B cell (primary cell): ENCODE results near the gene PTRH2. TPM values are rescaled to one million over a fixed set of nuclear protein-coding genes. Genes with fewer than 3 reads are reported as not detected.

Source experiments
- ATAC-seq: fragments of 200-7000 bp; cut with Tn5 transposase; one replicate; pipeline ENCODE4 v1.10.0; 2021; ENCODE audit warnings: low read depth, mild to moderate bottlenecking, moderate number of reproducible peaks, moderate library complexity
- CTCF ChIA-PET: fragments of 350-600 bp; sonication (Branson Sonifier 250); formaldehyde crosslinking; loops from one replicate; lab custom pipeline; 2021; ENCODE audit warnings: antibody characterized with exemption, inconsistent platforms; lab: Charles Lee
- POLR2A ChIA-PET: fragments of 350-600 bp; sonication (Branson Sonifier 250); formaldehyde crosslinking; loops from one replicate; lab custom pipeline; 2021; ENCODE audit warnings: antibody characterized with exemption; lab: Charles Lee
- DNase-seq: peaks from one replicate; pipeline ENCODE4 v3.0.0; 2013
- H2AFZ ChIP-seq: 2 replicates; pipeline ENCODE4 v1.6.1; 2012; ENCODE audit warnings: mild to moderate bottlenecking, low read depth, low read length; ENCODE audit not compliant: insufficient read depth, poor library complexity, severe bottlenecking
- H3K27ac ChIP-seq, 2 donors: 1 replicate in 1 of 2; 2 replicates in 1 of 2; pipeline ENCODE4 v1.5.1; 2012 to 2013; ENCODE audit warnings: low read length in 2 of 2, mild to moderate bottlenecking in 2 of 2, moderate library complexity in 1 of 2
- H3K27me3 ChIP-seq, 4 experiments: fragments of 200-600 bp in 1 of 4; sonication (generic) in 1 of 4; replicated peaks in 1 of 4; 1 replicate in 2 of 4; 2 replicates in 2 of 4; pipeline versions ENCODE4 v1.6.1 to v1.7.0; 2013 to 2016; ENCODE audit warnings: low read length in 3 of 4, mild to moderate bottlenecking in 2 of 4, mixed read lengths in 1 of 4, moderate library complexity in 1 of 4; ENCODE audit not compliant: insufficient read depth in 4 of 4, control insufficient read depth in 3 of 4; ENCODE audit errors: control extremely low read depth in 1 of 4
- H3K36me3 ChIP-seq, 2 experiments: replicated peaks in 1 of 2; 1 replicate in 1 of 2; 2 replicates in 1 of 2; pipeline versions ENCODE4 v1.6.1 to v1.7.1; 2013; ENCODE audit warnings: low read length in 1 of 2; ENCODE audit not compliant: insufficient read depth in 2 of 2, control insufficient read depth in 1 of 2; ENCODE audit errors: control extremely low read depth in 1 of 2, extremely low read depth in 1 of 2
- H3K4me1 ChIP-seq, 2 donors: fragments of 200-600 bp in 1 of 2; sonication (generic) in 1 of 2; 1 replicate in 1 of 2; 2 replicates in 1 of 2; pipeline versions ENCODE4 v1.5.1 to v1.6.1; 2013 to 2017; ENCODE audit warnings: low read length in 2 of 2; ENCODE audit not compliant: control insufficient read depth in 2 of 2, insufficient read depth in 2 of 2
- H3K4me2 ChIP-seq: replicated peaks from 2 replicates; pipeline ENCODE3; 2012; ENCODE audit warnings: mild to moderate bottlenecking, low read depth, low read length; ENCODE audit not compliant: poor library complexity, severe bottlenecking
- H3K4me3 ChIP-seq, 5 experiments: fragments of 200-600 bp in 1 of 5; sonication (generic) in 1 of 5; 1 replicate in 3 of 5; 2 replicates in 2 of 5; pipeline versions ENCODE4 v1.5.1 to v1.7.0; 2011 to 2016; ENCODE audit warnings: low read length in 4 of 5, mild to moderate bottlenecking in 4 of 5, low read depth in 2 of 5, control low read depth in 1 of 5, moderate library complexity in 1 of 5; ENCODE audit not compliant: insufficient read depth in 1 of 5; ENCODE audit errors: control extremely low read depth in 1 of 5, extremely low read depth in 1 of 5
- H3K79me2 ChIP-seq: fragments of 200-600 bp; sonication (generic); one replicate; pipeline ENCODE4 v1.6.0; 2016; ENCODE audit warnings: low read length; ENCODE audit not compliant: control insufficient read depth, insufficient read depth
- H3K9ac ChIP-seq: fragments of 200-600 bp; sonication (generic); 2 replicates; pipeline ENCODE4 v1.6.1; 2017; ENCODE audit warnings: mild to moderate bottlenecking, low read length, moderate library complexity
- H3K9me3 ChIP-seq, 3 donors: one replicate each; pipeline versions ENCODE4 v1.6.1 to v1.7.1; 2013; ENCODE audit warnings: low read length in 2 of 3; ENCODE audit not compliant: control insufficient read depth in 2 of 3, insufficient read depth in 1 of 3; ENCODE audit errors: control extremely low read depth in 1 of 3
- H4K20me1 ChIP-seq: 2 replicates; pipeline ENCODE4 v1.6.0; 2012; ENCODE audit warnings: mild to moderate bottlenecking, low read length; ENCODE audit not compliant: insufficient read depth, control insufficient read depth, poor library complexity, severe bottlenecking
- H3K27ac Mint-ChIP-seq: one replicate; pipeline ENCODE4 v1.8.0; 2021; ENCODE audit warnings: mixed read lengths
- H3K27me3 Mint-ChIP-seq: one replicate; pipeline ENCODE4 v1.8.0; 2021; ENCODE audit warnings: mixed read lengths
- H3K4me1 Mint-ChIP-seq: one replicate; pipeline ENCODE4 v1.8.0; 2021; ENCODE audit warnings: mixed read lengths
- H3K4me3 Mint-ChIP-seq: one replicate; pipeline ENCODE4 v1.8.0; 2021; ENCODE audit warnings: mixed read lengths
- H3K9me3 Mint-ChIP-seq: one replicate; pipeline ENCODE4 v1.8.0; 2022; ENCODE audit warnings: mixed read lengths; ENCODE audit not compliant: insufficient read depth
- EZH2 ChIP-seq: IDR thresholded peaks from 2 replicates; pipeline ENCODE4 v1.6.1; 2012; ENCODE audit warnings: borderline replicate concordance, low read depth, mild to moderate bottlenecking, moderate library complexity, low read length; ENCODE audit not compliant: insufficient read depth, poor library complexity, severe bottlenecking
- whole genome bisulfite sequencing: methylation state at CpG from one replicate; pipeline ENCODE4 v1.1.5; 2013; ENCODE audit warnings: missing lambda C conversion rate; ENCODE audit not compliant: insufficient coverage; 5-methylcytosine and 5-hydroxymethylcytosine counted together
- intact Hi-C: fragments of 100-400 bp; cut with micrococcal nuclease; formaldehyde crosslinking; loops from one replicate; pipeline ENCODE4 v1.10.0; 2022
- polyA plus RNA-seq: library from polyadenylated mRNA; depleted of rRNA; stranded (reverse); fragments of >200 nt; gene quantifications from 2 replicates; pipeline ENCODE4 v1.2.3, GENCODE V29; 2012
- total RNA-seq, 2 donors: library from RNA; stranded (reverse); fragments of 120-200 nt in 1 of 2; gene quantifications; 1 replicate in 1 of 2; 2 replicates in 1 of 2; pipeline versions ENCODE4 v1.2.3 to v1.2.4, GENCODE V29; 2013 to 2022
- TF ChIP-seq, protein P1 (sequence below): fragments of 200-600 bp; IDR thresholded peaks from one replicate; pipeline ENCODE4 v1.8.0; 2022; ENCODE audit warnings: antibody characterized with exemption, mild to moderate bottlenecking

PTRH2 gene
- total and polyA plus RNA-seq, 2 donors (not counting 1 experiment from before 2014, with no cell fraction given), result 7.1 to 22.7 TPM

DNA sequence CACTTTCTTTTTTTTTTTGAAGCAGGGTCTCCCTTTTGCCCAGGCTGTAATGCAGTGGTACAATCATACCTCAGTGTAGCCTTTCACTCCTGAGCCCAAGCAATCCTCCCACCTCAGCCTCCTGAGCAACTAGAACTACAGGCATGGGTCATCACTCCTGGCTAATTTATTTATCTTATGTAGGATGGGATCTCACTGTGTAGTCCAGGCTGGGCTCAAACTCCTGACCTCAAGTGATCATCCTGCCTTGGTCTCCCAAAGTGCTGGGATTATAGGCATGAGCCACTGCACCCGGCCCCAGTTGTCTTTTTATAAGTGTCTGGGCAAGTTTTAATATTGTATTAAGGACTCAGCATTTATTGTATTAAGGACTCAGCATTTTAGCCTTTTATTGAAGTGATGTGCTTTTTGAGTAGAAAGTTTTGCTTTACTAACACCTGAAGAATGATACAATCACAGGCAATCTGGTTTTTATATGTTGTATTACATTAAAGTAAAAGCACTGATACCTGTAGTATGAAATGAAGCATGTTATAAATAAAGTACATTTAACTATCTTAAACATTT is 23.1 kb upstream of the PTRH2 start:
- Mint-ChIP-seq H3K4me1 (no peaks in the 10 kb centered on the region), H3K27ac (no peak overlapping the region), H3K27me3 (no peaks in the 10 kb centered on the region), H3K9me3 (no peaks in the 10 kb centered on the region), H3K4me3 (no peak overlapping the region)
- peaks cover 15% of the 10 kb centered on the region for H3K79me2 ChIP-seq
- H3K4me1 ChIP-seq, result no peaks in the 10 kb centered on the region
- H3K9ac ChIP-seq, result no peak overlapping the region
- peaks cover 1 to 9% of the 10 kb centered on the region in 2 experiments for H3K36me3 ChIP-seq
- H3K27ac ChIP-seq, result no peak overlapping the region
- H4K20me1 ChIP-seq, result peaks cover 5% of the 10 kb centered on the region
- ChIA-PET POLR2A (no interaction called here), CTCF (interaction anchor here (0.7 kb wide), 1 partner anchor 792 kb away, joined by 3 read pairs; no protein-coding TSS in a partner anchor)
- intact Hi-C loops, result no loop called here
- H3K4me3 ChIP-seq, result peak overlapping the region in 1 of 5 experiments; percentile 74
- ATAC-seq (no peak), DNase-seq (no peak)
- no peak for TF ChIP-seq EZH2
- TF ChIP-seq, protein P1, sequence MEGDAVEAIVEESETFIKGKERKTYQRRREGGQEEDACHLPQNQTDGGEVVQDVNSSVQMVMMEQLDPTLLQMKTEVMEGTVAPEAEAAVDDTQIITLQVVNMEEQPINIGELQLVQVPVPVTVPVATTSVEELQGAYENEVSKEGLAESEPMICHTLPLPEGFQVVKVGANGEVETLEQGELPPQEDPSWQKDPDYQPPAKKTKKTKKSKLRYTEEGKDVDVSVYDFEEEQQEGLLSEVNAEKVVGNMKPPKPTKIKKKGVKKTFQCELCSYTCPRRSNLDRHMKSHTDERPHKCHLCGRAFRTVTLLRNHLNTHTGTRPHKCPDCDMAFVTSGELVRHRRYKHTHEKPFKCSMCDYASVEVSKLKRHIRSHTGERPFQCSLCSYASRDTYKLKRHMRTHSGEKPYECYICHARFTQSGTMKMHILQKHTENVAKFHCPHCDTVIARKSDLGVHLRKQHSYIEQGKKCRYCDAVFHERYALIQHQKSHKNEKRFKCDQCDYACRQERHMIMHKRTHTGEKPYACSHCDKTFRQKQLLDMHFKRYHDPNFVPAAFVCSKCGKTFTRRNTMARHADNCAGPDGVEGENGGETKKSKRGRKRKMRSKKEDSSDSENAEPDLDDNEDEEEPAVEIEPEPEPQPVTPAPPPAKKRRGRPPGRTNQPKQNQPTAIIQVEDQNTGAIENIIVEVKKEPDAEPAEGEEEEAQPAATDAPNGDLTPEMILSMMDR, result no peak
- WGBS, result no CpG with 5 or more reads among the region's 1 CpG
- H3K4me2 ChIP-seq, result no peak overlapping the region
- H3K9me3 ChIP-seq, result no peaks in the 10 kb centered on the region
- no peak overlapping the region for H2AFZ ChIP-seq
- no peaks in the 10 kb centered on the region for H3K27me3 ChIP-seq

DNA sequence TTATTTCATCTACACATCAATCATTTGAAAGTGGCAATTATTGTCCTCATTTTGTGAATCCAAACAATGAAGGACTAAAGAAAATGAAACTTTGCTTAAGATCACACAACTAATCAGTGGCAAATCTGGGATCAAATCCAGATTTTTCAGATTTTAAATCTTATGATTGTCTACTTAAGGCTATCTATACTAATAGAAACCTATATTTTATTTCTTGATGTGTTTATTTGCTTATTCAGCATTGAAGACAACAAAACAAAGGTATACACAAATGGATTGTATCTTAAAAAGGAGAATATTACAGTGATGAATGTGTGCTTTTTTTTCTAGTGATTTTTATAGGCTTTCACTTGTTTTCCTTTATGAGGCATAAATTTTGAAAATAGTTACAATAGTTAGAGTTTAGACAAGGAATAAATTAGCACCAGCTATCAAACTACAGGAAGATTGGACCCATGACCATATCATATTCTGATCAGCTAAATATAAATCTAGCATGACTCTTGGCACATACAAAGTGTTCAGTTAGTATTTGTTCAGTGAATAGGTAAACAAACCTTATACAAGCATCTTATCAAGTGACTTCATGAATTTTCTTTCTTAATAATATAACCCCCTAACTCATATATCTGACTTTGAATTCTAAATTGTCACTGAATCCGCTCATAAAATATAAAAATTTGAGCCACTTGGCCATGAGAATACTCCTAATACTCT is 20.7 kb upstream of the PTRH2 start:
- Histone ChIP-seq H4K20me1 (peaks cover 5% of the 10 kb centered on the region), H3K79me2 (peaks cover 29% of the 10 kb centered on the region), H3K4me2 (no peak overlapping the region), H3K9me3 (no peaks in the 10 kb centered on the region), H3K4me3 (no peak overlapping the region), H3K9ac (no peak overlapping the region), H3K27ac (no peak overlapping the region), H3K27me3 (no peaks in the 10 kb centered on the region), H2AFZ (no peak overlapping the region), H3K4me1 (no peaks in the 10 kb centered on the region), H3K36me3 (peaks cover 1 to 3% of the 10 kb centered on the region in 2 experiments)
- no peak for TF ChIP-seq EZH2
- TF ChIP-seq, protein P1, result no peak
- intact Hi-C loops, result no loop called here
- H3K4me3 Mint-ChIP-seq, result no peak overlapping the region
- H3K27ac Mint-ChIP-seq, result no peak overlapping the region
- CTCF ChIA-PET, result no interaction called here
- no peak for DNase-seq
- no peaks in the 10 kb centered on the region for H3K9me3 Mint-ChIP-seq
- peaks cover 1% of the 10 kb centered on the region for H3K4me1 Mint-ChIP-seq
- no peak for ATAC-seq
- WGBS, result no CpG with 5 or more reads among the region's 1 CpG
- no peaks in the 10 kb centered on the region for H3K27me3 Mint-ChIP-seq
- POLR2A ChIA-PET, result no interaction called here
